ENCODE results near the gene PTPRS.

GRCh38 chr19:5330307-5330720, 10.3 kb downstream of the PTPRS start:
- TF ChIP-seq CTCF (IDR thresholded peaks at IDR 0.05) (no peak), POLR2A (IDR thresholded peaks at IDR 0.05) (no peak)

All from vagina (tissue), 2 donors.